Esophagus squamous epithelium (tissue), 5 donors: Measurements from ENCODE around the gene STARD13. TPM values are rescaled to one million over a fixed set of nuclear protein-coding genes. Genes with fewer than 3 reads are reported as not detected.

ENCODE experiments used
- DNase-seq: peaks from one replicate; lab custom pipeline; 2025; lab: John Stamatoyannopoulos, UW
- H3K27ac ChIP-seq, 4 donors: fragments of 200-600 bp; sonication (generic); one replicate each; pipeline ENCODE4 v1.5.1; 2016 to 2019; ENCODE audit warnings: mild to moderate bottlenecking in 1 of 4
- H3K27me3 ChIP-seq, 4 donors: fragments of 200-600 bp; sonication (generic); 1 replicate in 3 of 4; 2 replicates in 1 of 4; pipeline versions ENCODE4 v1.5.1 to v1.6.0; 2017 to 2021; ENCODE audit warnings: antibody characterized with exemption in 1 of 4
- H3K36me3 ChIP-seq, 3 donors: fragments of 200-600 bp; sonication (generic); one replicate each; pipeline ENCODE4 v1.5.1; 2016 to 2019
- H3K4me1 ChIP-seq, 3 donors: fragments of 200-600 bp; sonication (generic); one replicate each; pipeline ENCODE4 v1.5.1; 2017 to 2019
- H3K4me3 ChIP-seq, 4 donors: fragments of 200-600 bp; sonication (generic); 1 replicate in 3 of 4; 2 replicates in 1 of 4; pipeline ENCODE4 v1.5.1; 2016 to 2019; ENCODE audit warnings: mild to moderate bottlenecking in 2 of 4, moderate library complexity in 1 of 4
- H3K9me3 ChIP-seq, 3 donors: fragments of 200-600 bp; sonication (generic); one replicate each; pipeline ENCODE4 v1.5.1; 2016 to 2019
- CTCF ChIP-seq, 6 experiments: fragments of 450-650 bp in 4 of 6; fragments of 200-600 bp in 2 of 6; sonication (generic) in 2 of 6; IDR thresholded peaks; one replicate each; pipeline ENCODE4 v1.5.1; 2016 to 2019; ENCODE audit warnings: antibody characterized with exemption in 6 of 6, mild to moderate bottlenecking in 4 of 6, moderate library complexity in 4 of 6
- POLR2A ChIP-seq, 4 donors: fragments of 450-650 bp; IDR thresholded peaks; one replicate each; pipeline ENCODE4 v1.6.1; 2017; ENCODE audit warnings: antibody characterized with exemption in 4 of 4, mild to moderate bottlenecking in 4 of 4, moderate library complexity in 3 of 4
- WGBS, 2 donors: methylation state at CpG; one replicate each; pipeline ENCODE4 v1.1.5; 2018; 5-methylcytosine and 5-hydroxymethylcytosine counted together
- intact Hi-C: fragments of 100-400 bp; cut with DNase I; formaldehyde crosslinking; loops from one replicate; pipeline ENCODE4 v1.15.0; 2022
- total RNA-seq, 4 donors: library from RNA; depleted of rRNA; stranded (reverse); fragments of >200 nt; gene quantifications; one replicate each; pipeline ENCODE4 v1.1.0, GENCODE V29; 2016
- donor health status: DM: yes; HTN: yes; CAD: no.

Gene STARD13
- total RNA-seq, 4 donors from 2014 or later: 1.3 to 18.7 (median 4.4) TPM

DNA sequence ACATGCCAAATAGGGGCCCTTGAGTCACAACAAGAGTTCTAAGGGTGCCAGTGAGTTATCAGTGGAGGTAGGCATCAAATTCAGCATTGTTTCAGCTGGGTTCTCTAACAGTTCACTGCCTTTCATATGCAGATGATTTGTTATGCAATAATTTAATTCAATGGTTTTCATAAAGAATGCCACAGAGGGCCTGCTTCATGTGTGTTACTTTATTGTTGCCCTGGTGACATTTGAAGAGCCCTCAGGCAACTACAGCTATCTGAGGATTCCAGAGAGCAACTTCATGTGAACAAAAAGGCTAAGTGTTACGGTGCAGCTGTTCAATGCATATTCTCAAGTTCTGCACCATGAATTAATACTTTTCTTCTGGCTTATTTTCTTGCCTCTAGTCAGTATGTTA lies 43.1 kb upstream of the STARD13 start:
- no peak for DNase-seq
- intact Hi-C loops: no loop called here

DNA sequence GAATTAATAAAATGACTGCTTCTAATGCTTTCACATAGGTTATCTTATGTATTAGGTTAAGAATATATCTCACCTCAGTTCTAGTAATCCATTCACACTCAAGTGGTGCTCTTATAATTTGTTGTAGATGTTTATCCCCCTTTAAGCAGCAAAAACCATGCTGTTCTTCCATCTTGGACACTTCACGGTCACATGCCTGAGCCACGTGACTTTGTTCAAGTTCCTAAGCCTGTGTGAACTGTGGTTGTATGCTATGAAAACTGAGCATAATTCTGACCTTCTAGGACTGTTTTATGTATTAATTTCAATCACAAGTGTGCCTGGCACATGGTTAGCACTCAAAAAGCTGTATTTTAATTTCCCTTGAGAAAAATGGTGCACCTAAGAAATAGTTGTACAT lies 41.2 kb upstream of the STARD13 start:
- Histone ChIP-seq H3K36me3 (no peaks in the 10 kb centered on the region), H3K4me3 (no peak overlapping the region), H3K27me3 (no peaks in the 10 kb centered on the region), H3K4me1 (peaks cover 0 to 8% (median 7%) of the 10 kb centered on the region in 3 donors), H3K9me3 (no peaks in the 10 kb centered on the region), H3K27ac (no peak overlapping the region)
- 89 to 97% methylated on average over 2 of the region's 2 CpGs for WGBS, 2 donors
- DNase-seq: no peak
- TF ChIP-seq CTCF (IDR thresholded peaks at IDR 0.05): no peak
- intact Hi-C loops: no loop called here

More for the DNA sequence above, 43.1 kb upstream of the STARD13 start:
- 32 to 62% methylated on average over 1 of the region's 1 CpG for WGBS, 2 donors
- Histone ChIP-seq H3K27me3 (no peaks in the 10 kb centered on the region), H3K4me3 (no peak overlapping the region), H3K27ac (no peak overlapping the region), H3K36me3 (no peaks in the 10 kb centered on the region), H3K9me3 (no peaks in the 10 kb centered on the region), H3K4me1 (peaks cover 0 to 3% (median 0%) of the 10 kb centered on the region in 3 donors)
- no peak for TF ChIP-seq POLR2A (IDR thresholded peaks at IDR 0.05)
- no peak for TF ChIP-seq CTCF (IDR thresholded peaks at IDR 0.05)

DNA sequence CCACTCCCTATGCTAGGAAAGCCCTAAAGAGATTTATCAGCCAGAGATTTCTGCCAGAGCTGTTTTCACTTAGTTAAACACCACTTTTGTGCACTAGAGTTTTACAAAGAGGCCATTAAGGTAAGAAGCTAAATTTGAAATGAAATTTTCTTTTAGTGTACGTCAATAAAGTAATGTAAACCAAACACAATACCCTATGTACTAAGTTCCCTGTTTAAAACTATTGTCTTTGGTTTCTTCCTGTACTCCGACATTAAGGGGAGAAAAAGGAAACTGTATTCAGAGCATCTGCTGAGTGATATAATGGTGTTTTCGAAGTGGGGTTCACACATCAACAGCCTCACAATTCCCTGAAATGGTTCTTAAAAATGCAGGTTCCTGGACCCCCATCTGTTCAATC lies 40.7 kb upstream of the STARD13 start:
- Histone ChIP-seq H3K27ac (no peak overlapping the region), H3K27me3 (no peaks in the 10 kb centered on the region), H3K4me3 (no peak overlapping the region), H3K4me1 (peaks cover 0 to 8% (median 7%) of the 10 kb centered on the region in 3 donors), H3K36me3 (no peaks in the 10 kb centered on the region), H3K9me3 (no peaks in the 10 kb centered on the region)
- no peak for DNase-seq
- TF ChIP-seq POLR2A (IDR thresholded peaks at IDR 0.05): no peak
- 76 to 82% methylated on average over 3 of the region's 3 CpGs for WGBS, 2 donors
- intact Hi-C loops: no loop called here

GRCh38 chr13:33323801-33324510 lies 38.4 kb upstream of the STARD13 start:
- TF ChIP-seq POLR2A (IDR thresholded peaks at IDR 0.05): no peak
- TF ChIP-seq CTCF (IDR thresholded peaks at IDR 0.05): no peak
- H3K27ac ChIP-seq: peak overlapping the region in 1 of 4 donors; percentile 64
- 69 to 71% methylated on average over 7 of the region's 7 CpGs for WGBS, 2 donors
- no peaks in the 10 kb centered on the region for H3K36me3 ChIP-seq
- peaks cover 0 to 8% (median 7%) of the 10 kb centered on the region in 3 donors for H3K4me1 ChIP-seq
- no peaks in the 10 kb centered on the region for H3K9me3 ChIP-seq
- intact Hi-C loops: no loop called here
- no peak for DNase-seq
- H3K4me3 ChIP-seq: no peak overlapping the region
- H3K27me3 ChIP-seq: no peaks in the 10 kb centered on the region

DNA sequence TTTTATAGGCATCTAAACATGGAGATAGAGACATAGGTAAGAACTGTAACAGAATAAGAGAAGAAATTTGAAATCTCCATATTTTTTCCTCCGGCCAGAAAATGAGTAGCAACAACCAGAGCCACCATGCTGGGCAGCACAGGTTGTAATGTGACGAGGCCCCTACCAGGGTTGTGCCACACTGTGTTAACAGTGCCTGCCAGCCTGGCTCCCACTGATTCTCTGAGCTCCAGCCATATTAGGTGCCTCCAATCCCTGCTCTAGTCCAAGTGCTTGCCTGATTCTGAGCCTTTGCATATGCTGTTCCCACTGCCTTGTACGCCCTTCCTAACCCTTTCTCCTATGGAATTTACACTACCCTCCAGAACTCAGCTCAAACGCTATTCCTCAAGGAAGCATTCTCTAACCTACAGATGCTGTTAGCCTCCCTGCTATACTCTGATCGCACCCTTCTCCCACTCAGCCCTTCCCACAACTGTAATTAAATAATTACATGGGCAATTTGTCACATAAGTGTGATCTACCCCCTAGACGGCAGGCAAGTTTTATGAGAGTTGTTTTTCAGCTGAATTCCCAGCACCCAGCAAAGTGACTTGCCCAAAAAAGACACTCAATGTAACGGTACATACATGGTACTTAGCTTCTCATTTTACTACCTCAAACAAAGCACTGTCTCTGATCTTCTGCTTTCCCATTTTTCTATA lies 37.6 kb upstream of the STARD13 start:
- no peaks in the 10 kb centered on the region for H3K27me3 ChIP-seq
- H3K4me3 ChIP-seq: no peak overlapping the region
- H3K4me1 ChIP-seq: peaks cover 0 to 8% (median 7%) of the 10 kb centered on the region in 3 donors
- TF ChIP-seq POLR2A (IDR thresholded peaks at IDR 0.05) (no peak), CTCF (IDR thresholded peaks at IDR 0.05) (no peak)
- H3K36me3 ChIP-seq: no peaks in the 10 kb centered on the region
- H3K9me3 ChIP-seq: no peaks in the 10 kb centered on the region
- intact Hi-C loops: no loop called here
- DNase-seq: no peak
- 80 to 81% methylated on average over 7 of the region's 7 CpGs for WGBS, 2 donors
- H3K27ac ChIP-seq: peak overlapping the region in 3 of 4 donors; percentile 64 to 75 (median 71)
